ENCODE measurements around the gene UCK1.
"Not testable (repeated sequence)": the region's sequence is repeated elsewhere in the genome, so short reads cannot be mapped to it uniquely, and the experiment has no call there.

Gene UCK1

GRCh38 chr9:131554087-131554842 is 23.2 kb upstream of the UCK1 start:
- DNase-seq: no peak

- DNase-seq: no peak
These were observed 21.0 kb upstream of the UCK1 start for GRCh38 chr9:131552030-131552429.

GRCh38 chr9:131550465-131550864 is 19.4 kb upstream of the UCK1 start:
- not testable (repeated sequence) for DNase-seq

- not testable (repeated sequence) for DNase-seq
These were observed 18.1 kb upstream of the UCK1 start for GRCh38 chr9:131549186-131549585.

GRCh38 chr9:131546336-131547084 is 15.4 kb upstream of the UCK1 start:
- peak; percentile 26 to 77 (median 61) for DNase-seq

GRCh38 chr9:131545786-131546335 is 14.8 kb upstream of the UCK1 start:
- peak in 1 of 3 experiments; percentile 45 for DNase-seq

GRCh38 chr9:131545003-131545785 is 14.1 kb upstream of the UCK1 start, which contains the start of gene PRRT1B:
Gene PRRT1B (plus strand): TSS chr9:131545523. CDS start chr9:131545616, 93 bp downstream.
- DNase-seq: peak in 2 of 3 experiments; percentile 67 to 83

- DNase-seq: no peak
These were observed 12.1 kb upstream of the UCK1 start for GRCh38 chr9:131543141-131543540.

- DNase-seq: no peak
These were observed 8.3 kb upstream of the UCK1 start for GRCh38 chr9:131539223-131539923.

- no peak for DNase-seq
These were observed 6.9 kb upstream of the UCK1 start for GRCh38 chr9:131537946-131538345.

- peak in 2 of 3 experiments; percentile 15 to 71 for DNase-seq
These were observed 3.7 kb upstream of the UCK1 start for GRCh38 chr9:131534721-131535237.

GRCh38 chr9:131530546-131530919 is 530 bp downstream of the UCK1 start:
- DNase-seq: peak in 2 of 3 experiments; percentile 67 to 69

GRCh38 chr9:131529597-131530545 is 1.2 kb downstream of the UCK1 start:
- DNase-seq: no peak

GRCh38 chr9:131528886-131529505 is 2.1 kb downstream of the UCK1 start:
- DNase-seq: no peak

GRCh38 chr9:131528186-131528585 is 2.9 kb downstream of the UCK1 start:
- no peak for DNase-seq

- no peak for DNase-seq
These were observed 5.2 kb downstream of the UCK1 start for GRCh38 chr9:131525643-131526565.

GRCh38 chr9:131524665-131525315 is 6.3 kb downstream of the UCK1 start:
- DNase-seq: no peak

Data from NCI-H1417 (cell line).